GM21526 (cell line): Measurements from ENCODE around the gene HMCN1.
"Not testable (repeated sequence)": the region's sequence is repeated elsewhere in the genome, so short reads cannot be mapped to it uniquely, and the experiment has no call there.

Experiments
- ATAC-seq: cut with Tn5 transposase; IDR thresholded peaks from one replicate; pipeline ENCODE4 v1.9.1; 2021; ENCODE audit warnings: moderate library complexity; ENCODE audit not compliant: unreplicated experiment, low FRiP score

The HMCN1 gene

DNA sequence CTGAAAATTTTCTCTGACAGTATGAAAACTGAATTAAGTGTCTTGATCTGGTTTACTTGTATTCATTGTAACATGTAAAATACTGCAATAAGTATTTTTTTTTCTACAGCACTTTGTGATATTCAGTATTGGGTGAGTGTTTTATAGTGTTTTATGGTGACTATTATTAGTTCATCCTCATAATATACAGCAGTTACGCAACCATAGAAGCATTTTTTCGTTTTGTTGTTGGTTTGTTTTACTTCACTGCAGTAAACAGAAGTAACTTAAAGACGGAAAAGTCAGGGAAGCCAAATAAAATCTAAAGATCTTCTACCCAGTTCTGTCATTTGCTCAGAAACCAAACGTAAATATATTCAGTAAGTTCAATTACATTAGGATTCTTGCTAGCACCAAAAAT, 390.8 kb downstream of the HMCN1 start:
- ATAC-seq: no peak

DNA sequence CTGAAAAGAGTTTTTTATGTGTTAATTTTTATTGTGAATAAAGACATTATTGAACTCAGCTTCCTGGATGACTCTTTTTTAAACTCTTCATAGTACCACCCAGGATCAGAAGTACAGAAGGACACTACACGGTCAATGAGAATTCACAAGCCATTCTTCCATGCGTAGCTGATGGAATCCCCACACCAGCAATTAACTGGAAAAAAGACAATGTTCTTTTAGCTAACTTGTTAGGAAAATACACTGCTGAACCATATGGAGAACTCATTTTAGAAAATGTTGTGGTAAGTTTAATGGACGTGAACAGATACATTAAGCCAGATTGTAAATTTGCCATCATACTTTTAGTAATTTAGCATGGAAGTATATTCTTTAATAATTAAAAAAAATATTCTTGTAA, 391.3 kb downstream of the HMCN1 start:
- no peak for ATAC-seq

DNA sequence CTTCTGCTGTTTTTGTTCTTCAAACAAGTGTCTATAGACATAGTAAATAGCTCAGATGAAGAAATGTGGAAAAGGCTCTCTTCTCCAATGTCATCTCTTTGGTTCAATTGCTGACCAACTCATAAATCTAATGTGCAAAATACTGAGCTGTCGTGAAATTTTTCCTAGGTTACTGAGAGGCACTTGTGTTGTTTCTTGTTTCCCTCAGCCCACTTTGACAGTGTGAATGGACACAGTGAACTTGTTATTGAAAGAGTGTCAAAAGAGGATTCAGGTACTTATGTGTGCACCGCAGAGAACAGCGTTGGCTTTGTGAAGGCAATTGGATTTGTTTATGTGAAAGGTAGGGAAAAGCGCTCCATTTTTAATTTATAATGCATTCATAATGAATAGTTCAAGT, 395.6 kb downstream of the HMCN1 start:
- no peak for ATAC-seq

DNA sequence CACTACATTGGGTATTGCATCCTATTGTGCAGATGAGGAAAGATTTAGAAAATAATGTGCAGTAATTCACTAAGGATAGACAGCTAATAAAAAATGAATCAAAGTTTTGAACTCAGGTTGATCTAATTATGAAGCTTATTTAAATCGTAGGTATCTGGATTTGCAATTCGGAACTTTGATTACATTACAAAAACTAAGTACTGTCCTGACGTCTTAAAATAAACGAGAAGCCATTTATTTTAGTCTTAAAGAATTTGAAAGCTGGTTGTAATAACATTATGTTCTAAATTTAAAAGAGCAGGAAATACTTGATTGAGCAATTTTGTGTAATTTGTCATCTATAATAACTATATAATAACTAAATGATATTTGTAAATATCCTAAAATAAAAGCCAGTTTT, 404.9 kb downstream of the HMCN1 start:
- ATAC-seq: no peak

DNA sequence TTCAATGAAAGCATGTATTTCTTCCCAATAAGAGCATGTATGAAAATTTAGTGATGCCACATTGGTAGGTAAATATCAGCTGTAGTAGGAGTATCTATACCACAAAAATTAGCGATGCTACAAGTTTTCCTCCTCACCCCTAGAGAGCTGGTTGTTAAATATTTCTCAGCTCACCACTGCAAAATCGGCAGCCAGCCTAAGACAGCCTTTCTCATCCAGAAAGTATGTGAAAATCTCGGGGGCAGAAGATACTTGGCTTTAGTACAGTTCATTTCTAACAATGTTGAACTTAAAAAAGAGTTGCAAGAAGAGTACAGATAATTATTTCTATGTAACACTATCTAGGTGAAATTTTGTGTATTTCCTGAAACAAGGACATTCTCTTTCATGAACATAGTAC, 405.5 kb downstream of the HMCN1 start:
- ATAC-seq: no peak

DNA sequence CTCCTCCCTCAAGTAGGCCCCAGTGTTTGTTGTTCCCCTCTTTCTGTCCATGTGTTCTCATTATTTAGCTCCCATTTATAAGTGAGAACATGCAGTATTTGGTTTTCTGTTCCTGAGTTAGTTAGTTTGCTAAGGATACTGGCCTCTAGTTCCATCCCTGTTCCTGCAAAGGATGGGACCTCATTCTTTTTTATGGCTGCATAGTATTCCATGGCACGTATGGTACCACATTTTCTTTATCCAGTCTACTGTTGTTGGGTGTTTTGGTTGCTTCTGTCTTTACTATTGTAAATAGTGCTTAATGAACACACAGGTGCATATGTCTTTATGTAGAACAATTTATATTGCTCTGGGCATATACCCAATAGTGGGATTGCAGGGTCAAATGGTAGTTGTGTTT, 408.0 kb downstream of the HMCN1 start:
- no peak for ATAC-seq

DNA sequence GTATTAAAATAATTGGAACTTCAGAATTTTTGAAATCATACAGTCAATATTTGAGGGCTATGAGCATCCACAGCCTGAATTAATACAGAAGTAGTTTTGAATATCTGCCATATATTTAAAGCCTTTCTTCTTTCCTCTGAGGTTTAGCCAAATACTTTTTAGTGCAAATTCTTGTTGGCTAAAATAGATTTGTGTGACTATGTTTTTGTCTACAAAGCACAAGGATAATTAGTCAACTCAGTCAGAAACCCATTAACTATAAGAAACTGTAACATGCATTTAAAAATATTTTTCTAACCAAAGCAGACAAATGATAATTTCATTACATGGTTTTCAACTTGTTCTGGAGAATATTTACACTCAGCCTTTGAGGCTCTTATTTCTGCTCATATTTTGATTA, 408.7 kb downstream of the HMCN1 start:
- ATAC-seq: no peak

DNA sequence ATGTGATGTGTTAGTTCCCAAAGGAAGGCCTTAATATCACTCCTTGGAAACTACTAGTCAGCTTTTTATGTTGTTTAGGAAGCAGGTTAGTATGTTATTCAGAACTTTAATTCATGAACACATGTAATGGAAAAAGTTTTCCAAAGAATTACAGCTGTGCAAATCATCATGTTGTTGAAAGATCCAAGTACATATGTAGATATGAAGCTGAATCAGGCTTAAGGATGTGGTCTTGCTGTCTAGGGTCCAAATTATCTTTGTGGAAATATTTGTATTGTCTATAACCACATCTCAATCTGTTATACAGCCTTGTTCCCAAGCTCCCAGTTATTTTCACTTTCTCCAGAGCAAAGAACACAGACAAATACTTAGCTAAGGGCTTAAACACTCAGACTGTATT, 409.3 kb downstream of the HMCN1 start:
- ATAC-seq: no peak

DNA sequence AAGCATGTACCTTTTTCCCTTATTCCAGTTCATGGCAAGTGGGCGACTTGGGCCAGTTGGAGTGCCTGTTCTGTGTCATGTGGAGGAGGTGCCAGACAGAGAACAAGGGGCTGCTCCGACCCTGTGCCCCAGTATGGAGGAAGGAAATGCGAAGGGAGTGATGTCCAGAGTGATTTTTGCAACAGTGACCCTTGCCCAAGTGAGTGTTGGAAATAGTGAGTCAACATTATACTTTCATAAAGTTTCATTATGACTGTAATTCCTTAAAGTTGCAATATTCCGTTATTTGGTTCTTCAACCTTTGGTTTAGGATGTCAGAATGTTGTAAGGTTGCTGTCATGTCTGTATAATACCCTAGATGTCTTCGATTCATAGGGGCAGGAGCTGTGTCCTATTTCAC, 410.3 kb downstream of the HMCN1 start:
- no peak for ATAC-seq

DNA sequence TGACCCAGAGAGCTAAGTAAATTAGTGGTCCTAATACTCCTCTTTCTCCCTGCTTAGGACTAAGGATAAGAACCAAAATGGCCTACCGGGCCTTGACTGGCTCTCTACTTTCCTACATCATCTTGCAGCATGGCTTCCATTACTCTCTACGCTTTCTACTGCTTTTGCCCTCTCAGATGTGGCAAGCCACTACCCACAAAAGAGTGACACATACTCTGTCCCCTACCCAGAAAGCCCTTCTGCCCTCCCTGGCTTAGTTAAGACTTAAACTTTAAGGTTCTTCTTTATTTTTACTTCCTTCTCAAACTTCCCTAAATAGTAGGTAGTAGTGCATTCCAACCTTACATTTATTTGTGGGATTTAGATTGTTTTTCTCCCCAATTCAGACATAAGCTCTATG, 412.8 kb downstream of the HMCN1 start:
- ATAC-seq: no peak

DNA sequence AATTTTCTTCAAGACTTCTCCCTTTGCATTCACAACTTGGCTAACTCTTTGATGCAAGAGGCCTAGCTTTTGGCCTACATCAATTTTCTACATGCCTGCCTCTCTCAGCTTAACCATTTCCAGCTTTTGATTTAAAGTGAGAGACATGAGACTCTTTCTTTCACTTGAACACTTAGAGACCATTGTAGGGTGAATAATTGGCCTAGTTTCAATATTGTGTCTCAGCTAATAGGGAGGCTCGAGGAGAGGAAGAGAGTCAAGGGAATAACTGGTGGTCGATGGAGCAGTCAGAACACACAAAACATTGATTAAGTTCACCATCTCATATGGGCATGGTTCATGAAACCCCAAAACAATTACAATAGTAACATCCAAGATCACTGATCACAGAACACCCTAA, 415.4 kb downstream of the HMCN1 start:
- no peak for ATAC-seq

DNA sequence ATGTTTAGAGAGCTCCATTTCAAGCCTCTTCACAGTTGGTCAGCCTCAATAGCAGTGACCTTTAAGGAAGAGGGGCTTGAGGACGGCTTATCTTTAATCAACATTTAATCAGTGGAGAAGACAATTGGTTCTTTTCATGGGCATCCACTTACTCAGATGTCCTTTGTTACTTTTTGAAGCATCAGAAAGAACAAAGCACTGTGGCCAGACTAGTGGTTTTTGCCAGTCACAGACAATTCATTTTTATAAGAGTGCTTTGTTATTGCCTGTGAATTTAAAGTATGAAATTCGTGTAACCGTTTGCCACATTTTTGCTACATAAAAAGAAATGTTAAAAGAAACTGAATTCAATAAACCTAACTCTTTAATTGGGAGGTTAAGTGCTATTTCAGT, 418.0 kb downstream of the HMCN1 start:
- ATAC-seq: no peak

DNA sequence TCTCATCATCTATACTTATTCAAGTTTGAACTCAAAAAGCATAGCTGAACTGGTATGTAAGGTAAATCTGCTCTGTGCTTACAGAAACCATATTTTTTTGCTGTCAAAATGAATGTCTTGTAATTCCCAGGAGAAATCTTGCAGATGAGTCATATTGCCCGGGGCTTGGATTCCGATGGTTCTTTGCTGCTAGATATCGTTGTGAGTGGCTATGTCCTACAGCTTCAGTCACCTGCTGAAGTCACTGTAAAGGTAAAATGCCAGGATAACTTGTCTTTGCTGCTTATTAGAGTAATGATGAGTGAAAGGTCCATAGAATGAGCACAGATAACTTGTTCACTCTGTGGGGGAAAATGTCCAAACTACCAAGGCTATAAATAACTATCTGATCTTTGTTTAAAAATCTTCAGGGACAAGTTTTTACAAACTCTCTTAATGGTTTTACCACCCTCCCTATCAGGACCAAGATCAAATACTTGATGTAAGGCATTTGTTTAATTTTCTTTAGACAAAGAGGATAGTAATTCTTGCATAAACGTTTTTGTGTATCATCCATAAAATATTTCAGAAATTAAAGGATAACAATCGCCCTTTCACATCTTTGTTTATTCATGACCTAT, 418.5 kb downstream of the HMCN1 start:
- no peak for ATAC-seq

DNA sequence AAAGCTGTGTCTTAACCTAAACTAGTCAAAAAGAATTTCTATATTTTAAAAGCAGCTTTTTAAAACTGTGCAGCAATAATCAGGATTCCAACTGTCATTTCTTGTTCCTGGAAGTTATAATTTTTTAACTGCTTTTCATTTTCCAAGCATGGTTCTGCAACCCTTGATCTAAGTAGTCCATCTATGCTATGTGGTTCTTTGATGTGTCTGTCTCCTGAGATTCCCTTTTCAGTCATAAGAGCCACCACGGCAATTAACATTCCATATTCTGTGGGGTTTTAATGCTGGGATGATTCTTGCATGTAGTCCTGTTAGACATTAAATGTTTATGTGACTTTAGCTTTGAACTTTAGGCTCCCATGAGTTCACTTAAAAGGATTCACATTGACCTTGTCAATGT, 420.5 kb downstream of the HMCN1 start:
- ATAC-seq: no peak

DNA sequence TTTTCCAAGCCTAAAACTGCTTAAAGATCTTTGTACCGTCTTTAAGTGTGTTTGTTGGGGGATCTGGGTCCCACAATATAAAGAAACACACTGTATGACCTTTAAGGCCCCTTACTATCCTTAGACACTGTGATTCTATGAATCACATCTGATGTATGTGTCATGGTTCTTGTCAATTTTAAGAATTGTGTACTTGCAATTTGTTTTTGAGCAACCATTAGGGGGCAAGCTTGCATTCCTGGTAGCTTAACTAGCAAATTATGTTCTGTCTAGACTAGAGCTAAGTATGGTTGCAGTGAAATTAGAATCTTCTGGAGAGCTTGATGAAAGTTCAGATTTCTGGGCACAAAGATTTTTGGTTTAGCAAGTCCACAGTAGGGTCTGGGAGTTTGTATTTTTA, 421.4 kb downstream of the HMCN1 start:
- no peak for ATAC-seq

DNA sequence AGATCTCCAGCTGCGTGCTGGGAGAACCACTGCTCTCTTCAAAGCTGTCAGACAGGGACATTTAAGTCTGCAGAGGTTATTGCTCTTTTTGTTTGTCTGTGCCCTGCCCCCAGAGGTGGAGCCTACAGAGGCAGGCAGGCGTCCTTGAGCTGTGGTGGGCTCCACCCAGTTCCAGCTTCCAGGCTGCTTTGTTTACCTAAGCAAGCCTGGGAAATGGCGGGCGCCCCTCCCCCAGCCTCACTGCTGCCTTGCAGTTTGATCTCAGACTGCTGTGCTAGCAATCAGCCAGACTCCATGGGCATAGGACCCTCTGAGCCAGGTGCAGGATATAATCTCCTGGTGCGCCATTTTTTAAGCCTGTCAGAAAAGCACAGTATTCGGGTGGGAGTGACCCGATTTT, 428.7 kb downstream of the HMCN1 start:
- ATAC-seq: not testable (repeated sequence)

DNA sequence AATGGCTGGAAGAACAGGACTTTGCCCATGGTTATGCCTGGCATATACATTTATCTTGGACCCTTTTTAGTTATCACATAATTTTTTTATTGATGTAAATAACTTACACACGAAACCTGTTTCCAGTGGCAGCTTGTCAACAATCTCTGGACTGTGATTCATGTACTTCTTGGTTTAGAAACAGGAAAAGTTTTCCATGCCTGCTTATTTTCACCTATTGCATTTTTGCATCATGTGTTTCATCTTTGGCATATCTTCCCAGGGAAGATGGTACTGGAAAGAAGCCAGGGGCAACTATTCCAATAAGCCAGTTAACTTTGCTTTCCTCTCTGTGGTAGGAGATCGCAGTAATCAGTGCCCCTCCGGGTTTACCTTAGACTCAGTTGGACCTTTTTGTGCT, 430.6 kb downstream of the HMCN1 start:
- ATAC-seq: no peak

DNA sequence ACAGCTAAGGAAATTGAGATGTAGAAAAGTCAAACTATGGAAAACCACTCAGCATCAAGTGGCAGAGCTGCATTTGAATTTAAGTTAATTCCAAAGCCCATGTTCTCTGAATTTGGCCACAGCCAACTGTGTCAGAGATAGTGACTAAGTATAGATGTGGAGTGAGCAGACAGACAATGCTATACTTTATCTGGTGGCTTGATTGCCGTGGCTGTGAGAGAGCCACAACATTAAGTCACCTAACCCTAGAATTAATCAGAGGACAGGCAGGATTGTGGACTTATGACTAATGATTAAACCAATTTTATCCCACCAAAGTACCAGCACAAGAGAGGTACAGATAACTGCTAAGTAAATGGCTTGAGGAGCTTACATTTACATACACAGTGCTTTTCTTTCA, 431.1 kb downstream of the HMCN1 start:
- no peak for ATAC-seq

DNA sequence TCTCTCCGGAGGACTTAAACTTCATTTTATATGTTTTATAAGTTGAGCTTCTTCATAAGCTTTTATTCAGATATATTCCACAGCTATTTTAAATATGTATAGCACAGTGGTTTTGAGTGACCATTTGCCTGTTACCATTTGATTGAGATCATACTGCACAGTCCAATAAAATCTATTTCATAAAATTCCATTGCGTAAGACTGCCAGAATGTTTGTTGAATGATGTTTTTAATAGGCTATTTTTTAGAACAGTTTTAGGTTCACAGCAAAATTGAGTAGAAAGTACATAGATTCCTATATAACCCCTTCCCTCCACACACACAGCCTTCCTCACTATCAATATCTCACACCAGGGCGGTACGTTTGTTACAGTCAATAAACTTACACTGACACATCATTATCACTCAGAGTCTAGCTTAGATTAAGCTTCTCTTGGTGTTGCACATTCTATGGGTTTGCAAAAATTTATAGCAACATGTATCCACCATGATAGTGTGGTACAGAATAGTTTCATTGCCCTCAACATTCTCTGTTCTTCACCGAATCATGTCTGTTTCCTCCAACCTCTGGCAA, 433.0 kb downstream of the HMCN1 start:
- ATAC-seq: no peak

DNA sequence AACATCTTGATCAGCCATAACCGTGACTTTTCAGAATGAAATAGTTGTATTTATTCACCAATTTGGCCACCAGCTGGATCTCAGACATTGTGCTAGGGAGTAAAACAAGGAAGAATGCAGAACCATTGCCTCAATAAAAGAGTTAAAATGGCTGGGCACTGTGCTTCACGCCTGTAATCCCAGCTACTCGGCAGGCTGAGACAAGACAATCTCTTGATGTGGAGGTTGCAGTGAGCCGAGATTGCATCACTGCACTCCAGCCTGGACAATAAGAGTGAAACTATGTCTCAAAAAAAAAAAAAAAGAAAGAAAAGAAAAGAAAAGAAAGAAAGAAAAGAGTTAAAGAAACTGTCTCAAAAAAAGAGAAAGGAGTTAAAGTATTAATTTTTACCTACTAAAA, 441.4 kb downstream of the HMCN1 start:
- ATAC-seq: no peak

DNA sequence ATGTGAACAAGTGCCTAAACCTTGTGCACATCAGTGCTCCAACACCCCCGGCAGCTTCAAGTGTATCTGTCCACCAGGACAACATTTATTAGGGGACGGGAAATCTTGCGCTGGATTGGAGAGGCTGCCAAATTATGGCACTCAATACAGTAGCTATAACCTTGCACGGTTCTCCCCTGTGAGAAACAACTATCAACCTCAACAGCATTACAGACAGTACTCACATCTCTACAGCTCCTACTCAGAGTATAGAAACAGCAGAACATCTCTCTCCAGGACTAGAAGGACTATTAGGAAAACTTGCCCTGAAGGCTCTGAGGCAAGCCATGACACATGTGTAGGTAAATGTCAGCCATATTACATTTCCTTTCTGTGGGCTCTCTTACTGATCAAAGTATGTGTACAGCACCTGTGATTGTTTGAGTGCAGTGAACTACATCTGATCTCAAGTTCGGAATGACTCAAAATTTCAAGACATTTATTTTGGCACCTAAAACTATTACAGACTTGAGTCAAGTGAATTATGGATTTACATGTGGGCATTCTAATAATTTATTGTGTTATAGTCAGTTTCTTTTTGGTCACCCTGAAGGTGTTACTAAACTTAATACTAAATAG, 444.3 kb downstream of the HMCN1 start:
- ATAC-seq: no peak

DNA sequence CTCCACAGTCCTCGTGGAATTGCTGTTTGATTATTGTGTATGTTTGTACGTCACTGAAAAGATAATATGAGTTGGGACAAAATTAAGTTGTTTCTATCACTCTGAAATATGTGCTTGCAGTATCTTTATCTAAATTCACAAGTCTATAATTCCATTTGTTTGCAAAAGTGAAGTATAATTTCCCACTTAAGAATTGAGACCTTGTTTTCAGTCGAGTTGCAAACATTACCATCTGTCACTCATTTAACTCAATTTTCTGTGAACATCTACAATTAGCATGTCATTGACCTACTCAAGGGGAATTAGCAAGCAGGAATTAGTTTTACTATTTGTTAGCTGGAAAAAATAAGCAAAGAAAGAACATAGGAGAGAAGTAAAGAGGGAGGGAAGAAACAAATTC, 445.0 kb downstream of the HMCN1 start:
- no peak for ATAC-seq

DNA sequence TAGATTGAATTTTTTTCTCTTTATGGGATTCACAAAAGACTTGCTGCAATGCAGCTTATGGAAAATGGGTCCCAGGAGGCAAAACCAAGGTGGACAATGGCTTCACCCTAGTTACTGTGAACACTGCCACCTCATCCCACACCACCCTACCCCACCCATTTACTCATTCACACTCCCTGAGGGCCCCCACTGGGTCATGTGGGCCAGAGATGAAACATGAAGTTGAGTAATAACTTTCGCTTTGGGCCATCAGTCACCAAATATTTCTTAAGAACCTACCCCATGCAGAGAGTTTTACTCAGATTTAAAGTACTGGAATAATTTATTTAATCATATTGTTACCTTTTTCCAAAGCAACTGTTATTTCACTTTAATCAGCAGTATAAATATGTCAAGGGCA, 449.0 kb downstream of the HMCN1 start:
- ATAC-seq: peak; percentile 39
